GM21717 (cell line): ENCODE results near the gene BPI.
"Not testable (repeated sequence)": the region's sequence is repeated elsewhere in the genome, so short reads cannot be mapped to it uniquely, and the experiment has no call there.

Experiments used
- ATAC-seq: cut with Tn5 transposase; IDR thresholded peaks from one replicate; pipeline ENCODE4 v1.9.1; 2021; ENCODE audit warnings: mild to moderate bottlenecking, moderate library complexity; ENCODE audit not compliant: unreplicated experiment

Gene BPI

GRCh38 chr20:38277691-38278090, 26.3 kb upstream of the BPI start:
- ATAC-seq = no peak

GRCh38 chr20:38278131-38278530, 25.8 kb upstream of the BPI start:
- no peak for ATAC-seq

- no peak for ATAC-seq
Observed at GRCh38 chr20:38278763-38279162, 25.2 kb upstream of the BPI start.

- not testable (repeated sequence) for ATAC-seq
Observed at GRCh38 chr20:38281176-38281915, 22.6 kb upstream of the BPI start.

- ATAC-seq = no peak
Observed at GRCh38 chr20:38283236-38283635, 20.7 kb upstream of the BPI start.

GRCh38 chr20:38284066-38284650, 19.8 kb upstream of the BPI start:
- not testable (repeated sequence) for ATAC-seq

- no peak for ATAC-seq
Observed at GRCh38 chr20:38284893-38285444, 19.0 kb upstream of the BPI start.

- no peak for ATAC-seq
Observed at GRCh38 chr20:38286586-38287531, 17.1 kb upstream of the BPI start.

- ATAC-seq = no peak
Observed at GRCh38 chr20:38290829-38291814, 12.8 kb upstream of the BPI start.

GRCh38 chr20:38291966-38292365, 12.0 kb upstream of the BPI start:
- ATAC-seq = no peak

GRCh38 chr20:38293491-38294065, 10.4 kb upstream of the BPI start:
- ATAC-seq = no peak

- ATAC-seq = no peak
Observed at GRCh38 chr20:38294076-38294591, 9.8 kb upstream of the BPI start.

- no peak for ATAC-seq
Observed at GRCh38 chr20:38295811-38296210, 8.1 kb upstream of the BPI start.

- ATAC-seq = no peak
Observed at GRCh38 chr20:38296433-38296832, 7.5 kb upstream of the BPI start.

- ATAC-seq = no peak
Observed at GRCh38 chr20:38297916-38298674, 5.9 kb upstream of the BPI start.

- no peak for ATAC-seq
Observed at GRCh38 chr20:38298768-38299288, 5.1 kb upstream of the BPI start.

- no peak for ATAC-seq
Observed at GRCh38 chr20:38299963-38300362, 4.0 kb upstream of the BPI start.

- ATAC-seq = no peak
Observed at GRCh38 chr20:38300438-38300837, 3.5 kb upstream of the BPI start.

- ATAC-seq = no peak
Observed at GRCh38 chr20:38301309-38301708, 2.6 kb upstream of the BPI start.
